Glutamatergic neuron (in vitro differentiated cells): ENCODE measurements around the gene CDC73. TPM values are rescaled to one million over a fixed set of nuclear protein-coding genes. Genes with fewer than 3 reads are reported as not detected.
"Not testable (repeated sequence)": the region's sequence is repeated elsewhere in the genome, so short reads cannot be mapped to it uniquely, and the experiment has no call there.

Experiments
- DNase-seq: peaks from one replicate; pipeline ENCODE4 v3.0.0; 2022
- H3K27ac Mint-ChIP-seq: one replicate; pipeline ENCODE4 v1.8.0; 2020; ENCODE audit warnings: mild to moderate bottlenecking, mixed read lengths, inconsistent platforms; ENCODE audit not compliant: unreplicated experiment
- H3K27me3 Mint-ChIP-seq: one replicate; pipeline ENCODE4 v1.8.0; 2020; ENCODE audit warnings: mild to moderate bottlenecking, moderate library complexity, mixed read lengths, inconsistent platforms; ENCODE audit not compliant: unreplicated experiment
- H3K36me3 Mint-ChIP-seq: one replicate; pipeline ENCODE4 v1.8.0; 2020; ENCODE audit warnings: mild to moderate bottlenecking, mixed read lengths, inconsistent platforms; ENCODE audit not compliant: unreplicated experiment
- H3K4me1 Mint-ChIP-seq: one replicate; pipeline ENCODE4 v1.8.0; 2020; ENCODE audit warnings: mild to moderate bottlenecking, low read depth, mixed read lengths, inconsistent platforms; ENCODE audit not compliant: unreplicated experiment
- H3K4me3 Mint-ChIP-seq: one replicate; pipeline ENCODE4 v1.8.0; 2020; ENCODE audit warnings: mild to moderate bottlenecking, mixed read lengths, inconsistent platforms; ENCODE audit not compliant: unreplicated experiment
- H3K9me3 Mint-ChIP-seq: one replicate; pipeline ENCODE4 v1.8.0; 2020; ENCODE audit warnings: mild to moderate bottlenecking, moderate library complexity, mixed read lengths, inconsistent platforms; ENCODE audit not compliant: unreplicated experiment
- total RNA-seq: library from RNA; stranded (reverse); fragmentation: NEBNext Ultra II Directional; extraction: Animal tissue kit (Norgen Biotek cat#: 25700); gene quantifications from one replicate; pipeline ENCODE4 v1.2.1, GENCODE V29; 2021; ENCODE audit not compliant: unreplicated experiment
- TF ChIP-seq, protein P1 (sequence below): fragments of 200-600 bp; sonication (generic); IDR thresholded peaks from one replicate; pipeline ENCODE4 v1.5.0; 2021; ENCODE audit not compliant: partially characterized antibody, unreplicated experiment

CDC73 gene
- total RNA-seq, 1 donor from 2014 or later, result 40.0 TPM

DNA sequence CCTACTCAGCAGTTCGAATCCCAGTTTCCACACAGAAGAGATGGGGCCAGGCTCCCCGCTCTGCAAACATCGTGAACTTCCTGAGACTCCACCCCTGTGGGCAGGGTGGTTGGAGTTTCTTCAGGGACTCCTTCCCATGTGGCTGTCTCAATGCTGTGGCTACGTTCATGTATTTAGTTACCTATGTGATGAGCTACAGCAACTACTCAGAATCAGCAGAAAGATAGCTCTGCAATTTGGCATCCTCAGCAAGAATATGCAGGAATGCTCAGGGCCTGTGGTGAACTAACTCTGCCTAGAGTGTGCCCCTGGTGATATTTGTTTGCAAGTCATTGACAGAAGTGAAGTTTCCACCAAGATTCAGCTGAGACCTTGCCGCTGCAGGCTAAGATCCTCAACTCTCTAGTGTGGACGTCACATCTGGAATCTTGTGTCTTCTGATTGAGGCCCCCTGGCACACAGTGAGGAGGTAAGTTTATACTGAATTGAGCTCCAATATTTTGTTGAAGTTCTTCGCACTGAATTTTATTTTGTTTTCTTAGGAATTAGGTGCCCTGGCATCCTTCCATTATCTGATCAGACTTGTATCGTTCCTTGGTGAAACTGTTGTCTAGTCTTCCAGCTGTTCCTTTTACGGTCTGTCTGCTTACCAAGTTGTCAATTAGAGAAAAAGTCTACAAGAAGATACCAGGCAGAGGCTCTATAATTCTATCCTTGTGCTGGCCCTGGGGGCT, 8.4 kb upstream of the CDC73 start:
- H3K36me3 Mint-ChIP-seq, result no peaks in the 10 kb centered on the region
- H3K27me3 Mint-ChIP-seq, result peaks cover 5% of the 10 kb centered on the region
- TF ChIP-seq, protein P1, sequence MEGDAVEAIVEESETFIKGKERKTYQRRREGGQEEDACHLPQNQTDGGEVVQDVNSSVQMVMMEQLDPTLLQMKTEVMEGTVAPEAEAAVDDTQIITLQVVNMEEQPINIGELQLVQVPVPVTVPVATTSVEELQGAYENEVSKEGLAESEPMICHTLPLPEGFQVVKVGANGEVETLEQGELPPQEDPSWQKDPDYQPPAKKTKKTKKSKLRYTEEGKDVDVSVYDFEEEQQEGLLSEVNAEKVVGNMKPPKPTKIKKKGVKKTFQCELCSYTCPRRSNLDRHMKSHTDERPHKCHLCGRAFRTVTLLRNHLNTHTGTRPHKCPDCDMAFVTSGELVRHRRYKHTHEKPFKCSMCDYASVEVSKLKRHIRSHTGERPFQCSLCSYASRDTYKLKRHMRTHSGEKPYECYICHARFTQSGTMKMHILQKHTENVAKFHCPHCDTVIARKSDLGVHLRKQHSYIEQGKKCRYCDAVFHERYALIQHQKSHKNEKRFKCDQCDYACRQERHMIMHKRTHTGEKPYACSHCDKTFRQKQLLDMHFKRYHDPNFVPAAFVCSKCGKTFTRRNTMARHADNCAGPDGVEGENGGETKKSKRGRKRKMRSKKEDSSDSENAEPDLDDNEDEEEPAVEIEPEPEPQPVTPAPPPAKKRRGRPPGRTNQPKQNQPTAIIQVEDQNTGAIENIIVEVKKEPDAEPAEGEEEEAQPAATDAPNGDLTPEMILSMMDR, result no peak
- DNase-seq, result no peak
- no peaks in the 10 kb centered on the region for H3K4me1 Mint-ChIP-seq
- H3K27ac Mint-ChIP-seq, result no peak overlapping the region
- H3K4me3 Mint-ChIP-seq, result no peak overlapping the region
- no peaks in the 10 kb centered on the region for H3K9me3 Mint-ChIP-seq

DNA sequence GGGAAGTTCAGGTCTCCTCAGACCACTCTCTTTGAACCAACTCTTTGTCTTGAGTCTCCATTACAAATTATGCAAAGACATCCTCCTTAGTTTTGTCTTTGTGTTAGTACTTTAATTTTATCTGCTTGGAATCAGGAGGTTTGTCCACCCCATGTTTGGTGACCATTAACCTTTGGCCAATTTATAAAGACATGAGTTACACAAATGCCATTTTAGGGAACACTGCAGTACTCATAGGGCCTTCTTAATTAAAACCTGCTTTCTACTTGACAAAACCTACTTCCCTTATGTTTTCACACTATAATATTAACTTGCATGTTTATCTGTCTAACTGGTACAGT, 7.9 kb upstream of the CDC73 start:
- TF ChIP-seq, protein P1, result no peak
- no peak for DNase-seq
- H3K4me1 Mint-ChIP-seq, result no peaks in the 10 kb centered on the region
- no peak overlapping the region for H3K27ac Mint-ChIP-seq
- H3K36me3 Mint-ChIP-seq, result no peaks in the 10 kb centered on the region
- no peak overlapping the region for H3K4me3 Mint-ChIP-seq
- H3K27me3 Mint-ChIP-seq, result peaks cover 5% of the 10 kb centered on the region
- H3K9me3 Mint-ChIP-seq, result no peaks in the 10 kb centered on the region

DNA sequence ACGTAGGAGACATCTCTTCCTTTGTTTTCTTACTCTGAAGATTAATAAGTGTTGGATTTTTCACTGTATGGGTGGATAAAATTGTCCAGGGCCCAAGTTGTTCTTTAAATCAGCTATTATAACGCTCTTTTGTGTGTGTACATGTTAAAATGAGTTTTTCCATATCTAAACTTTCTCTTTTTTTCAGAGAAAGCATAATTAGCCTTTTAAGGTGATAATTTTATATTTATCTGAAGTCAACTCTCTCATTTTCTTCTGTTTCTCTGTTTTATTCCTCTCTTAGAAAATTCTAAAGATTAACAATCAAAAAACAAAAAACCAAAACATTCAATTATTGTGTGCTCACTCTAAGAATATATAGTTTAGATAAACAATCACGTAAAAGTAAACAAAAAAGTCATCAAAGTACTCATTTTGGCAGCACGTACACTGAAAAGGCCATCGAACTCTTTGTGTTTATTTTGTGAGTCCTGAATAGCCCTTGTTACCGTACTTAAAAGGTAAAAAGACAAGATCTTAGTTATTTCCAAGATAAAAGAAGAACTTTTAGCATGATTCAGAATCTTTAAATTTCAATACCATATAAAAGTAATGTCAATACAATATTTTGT, 7.2 kb upstream of the CDC73 start:
- DNase-seq, result no peak
- TF ChIP-seq, protein P1, result no peak
- Mint-ChIP-seq H3K27ac (no peak overlapping the region), H3K4me3 (no peak overlapping the region), H3K4me1 (no peaks in the 10 kb centered on the region), H3K9me3 (no peaks in the 10 kb centered on the region), H3K36me3 (no peaks in the 10 kb centered on the region), H3K27me3 (peaks cover 5% of the 10 kb centered on the region)

DNA sequence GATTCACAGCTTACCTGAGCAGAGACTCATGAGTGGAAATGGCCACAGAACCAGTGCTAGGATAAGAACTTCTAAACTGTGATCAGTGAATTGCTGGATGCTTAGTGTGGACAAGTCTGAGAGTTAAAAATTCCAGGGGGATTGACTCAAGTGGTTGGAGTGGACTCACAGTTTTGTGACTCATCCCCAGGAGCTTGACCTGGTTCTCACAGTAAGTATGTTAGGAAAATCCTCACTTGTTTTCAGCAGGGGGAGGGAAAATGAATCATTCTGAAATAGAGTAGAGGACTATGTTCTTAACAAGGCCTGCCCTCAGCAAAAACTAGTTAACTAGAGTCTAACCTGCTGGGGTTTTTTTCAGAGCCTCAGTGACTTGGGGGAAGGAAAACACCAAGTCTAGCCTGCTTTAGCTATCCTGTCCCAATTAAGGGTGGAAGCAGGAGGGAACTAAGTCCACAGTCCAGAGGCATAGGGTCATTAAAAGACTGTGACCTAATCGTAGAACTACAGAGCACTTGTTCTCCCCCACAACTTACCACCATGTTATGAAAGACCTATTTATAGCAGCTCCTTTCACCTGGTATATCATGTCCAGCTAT, 6.1 kb upstream of the CDC73 start:
- DNase-seq, result no peak
- Mint-ChIP-seq H3K36me3 (no peaks in the 10 kb centered on the region), H3K27me3 (peaks cover 5% of the 10 kb centered on the region), H3K4me1 (no peaks in the 10 kb centered on the region), H3K9me3 (no peaks in the 10 kb centered on the region), H3K27ac (no peak overlapping the region), H3K4me3 (no peak overlapping the region)
- TF ChIP-seq, protein P1, result no peak

DNA sequence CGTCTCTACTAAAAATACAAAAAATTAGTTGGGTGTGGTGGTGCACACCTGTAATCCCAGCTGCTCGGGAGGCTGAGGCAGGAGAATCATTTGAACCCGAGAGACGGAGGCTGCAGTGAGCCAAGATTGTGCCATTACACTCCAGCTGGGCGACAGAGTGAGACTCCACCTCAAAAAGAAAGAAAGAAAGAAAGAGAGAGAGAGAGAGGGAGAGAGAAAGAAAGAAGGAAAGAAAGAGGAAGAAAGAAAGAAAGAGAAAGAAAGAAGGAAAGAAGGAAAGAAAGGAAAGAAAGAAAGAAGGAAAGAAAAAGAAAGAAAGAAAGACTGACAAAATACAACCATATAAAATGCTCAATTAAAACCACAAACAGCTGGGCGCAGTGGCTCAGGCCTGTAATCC, 4.7 kb upstream of the CDC73 start:
- H3K9me3 Mint-ChIP-seq, H3K4me1 Mint-ChIP-seq, H3K36me3 Mint-ChIP-seq, H3K4me3 Mint-ChIP-seq, DNase-seq, H3K27ac Mint-ChIP-seq: not testable (repeated sequence)
- peaks cover 11% of the 10 kb centered on the region for H3K27me3 Mint-ChIP-seq
